GM18873 (cell line): Measurements from ENCODE around the gene HACD3.

ENCODE experiments used
- ATAC-seq: cut with Tn5 transposase; IDR thresholded peaks from one replicate; pipeline ENCODE4 v1.9.1; 2021; ENCODE audit warnings: mild to moderate bottlenecking, moderate library complexity, moderate number of reproducible peaks; ENCODE audit not compliant: unreplicated experiment, low FRiP score

HACD3 gene

GRCh38 chr15:65530318-65531111, at the start of gene HACD3:
Gene HACD3, plus strand, starts transcription at chr15:65530463. Its CDS starts 169 bp downstream, at chr15:65530632.
- ATAC-seq, result peak; percentile 48

- no peak for ATAC-seq
Measured at GRCh38 chr15:65484876-65485275, 45.4 kb upstream of the HACD3 start.

GRCh38 chr15:65494076-65494475, 36.2 kb upstream of the HACD3 start:
- no peak for ATAC-seq

GRCh38 chr15:65509321-65509720, 20.9 kb upstream of the HACD3 start:
- no peak for ATAC-seq

GRCh38 chr15:65512189-65512588, 18.1 kb upstream of the HACD3 start:
- no peak for ATAC-seq

- no peak for ATAC-seq
Measured at GRCh38 chr15:65512807-65513416, 17.4 kb upstream of the HACD3 start.

- peak; percentile 80 for ATAC-seq
Measured at GRCh38 chr15:65516997-65517865, 13.0 kb upstream of the HACD3 start, which contains the start of gene DPP8. Gene DPP8, minus strand, starts transcription at chr15:65517689. Its CDS starts 5,136 bp downstream, at chr15:65512553.

GRCh38 chr15:65517866-65518207, 12.4 kb upstream of the HACD3 start:
- ATAC-seq, result peak; percentile 20

GRCh38 chr15:65518633-65519285, 11.5 kb upstream of the HACD3 start:
- ATAC-seq, result no peak

- ATAC-seq, result no peak
Measured at GRCh38 chr15:65521350-65521749, 8.9 kb upstream of the HACD3 start.

GRCh38 chr15:65524226-65524625, 6.0 kb upstream of the HACD3 start:
- no peak for ATAC-seq

GRCh38 chr15:65525622-65526021, 4.6 kb upstream of the HACD3 start:
- ATAC-seq, result no peak

GRCh38 chr15:65528461-65529060, 1.7 kb upstream of the HACD3 start:
- no peak for ATAC-seq

GRCh38 chr15:65529762-65530317, 423 bp upstream of the HACD3 start:
- no peak for ATAC-seq

- no peak for ATAC-seq
Measured at GRCh38 chr15:65532738-65533051, 2.4 kb downstream of the HACD3 start.

- ATAC-seq, result no peak
Measured at GRCh38 chr15:65533057-65533756, 2.9 kb downstream of the HACD3 start.

- ATAC-seq, result no peak
Measured at GRCh38 chr15:65535192-65535591, 4.9 kb downstream of the HACD3 start.

GRCh38 chr15:65540314-65540713, 10.1 kb downstream of the HACD3 start:
- ATAC-seq, result no peak

GRCh38 chr15:65541231-65541820, 11.1 kb downstream of the HACD3 start:
- no peak for ATAC-seq
